IMR-90 (cell line): Measurements from ENCODE around the gene FBXW11. TPM values are rescaled to one million over a fixed set of nuclear protein-coding genes. Genes with fewer than 3 reads are reported as not detected.

Experiments used
- ATAC-seq: fragments of 200-7000 bp; cut with Tn5 transposase; 2 replicates; pipeline ENCODE4 v1.9.1; 2020; ENCODE audit warnings: low read depth, mild to moderate bottlenecking, moderate library complexity
- BruUV-seq: library from RNA; stranded (reverse); fragments of 400-500 nt; replicated peaks from 2 replicates; lab custom pipeline; 2021; lab: Mats Ljungman, UMichigan
- CTCF ChIA-PET: fragments of 300-600 bp; formaldehyde crosslinking; extraction: SDS; loops from one replicate; lab custom pipeline; 2021; ENCODE audit warnings: antibody characterized with exemption; lab: Yijun Ruan, JAX
- POLR2A ChIA-PET: fragments of 300-600 bp; sonication (Branson Sonifier 250); formaldehyde crosslinking; loops from one replicate; lab custom pipeline; 2022; ENCODE audit warnings: antibody characterized with exemption; ENCODE audit not compliant: unreplicated experiment; lab: Charles Lee
- DNase-seq: peaks from one replicate; pipeline ENCODE4 v3.0.0; 2013
- H2AFZ ChIP-seq: replicated peaks from 2 replicates; pipeline ENCODE3; 2013; ENCODE audit warnings: low read length, mild to moderate bottlenecking; ENCODE audit not compliant: poor library complexity
- H2AK5ac ChIP-seq: 2 replicates; pipeline ENCODE4 v1.6.1; 2013; ENCODE audit warnings: low read depth, low read length, inconsistent platforms
- H2AK9ac ChIP-seq: replicated peaks from 2 replicates; pipeline ENCODE3; 2013; ENCODE audit warnings: mild to moderate bottlenecking, low read depth, low read length, moderate library complexity; ENCODE audit not compliant: poor library complexity
- H2BK120ac ChIP-seq: 2 replicates; pipeline ENCODE4 v1.6.1; 2013; ENCODE audit warnings: low read depth, low read length, inconsistent platforms
- H2BK15ac ChIP-seq: 3 replicates; pipeline ENCODE4 v1.6.1; 2013; ENCODE audit warnings: low read depth, low read length, inconsistent platforms
- H2BK20ac ChIP-seq: 2 replicates; pipeline ENCODE4 v1.6.1; 2013; ENCODE audit warnings: low read depth, mild to moderate bottlenecking, inconsistent platforms, low read length, moderate library complexity
- H2BK5ac ChIP-seq: 2 replicates; pipeline ENCODE4 v1.6.1; 2013; ENCODE audit warnings: mild to moderate bottlenecking, low read depth, low read length, inconsistent platforms; ENCODE audit not compliant: poor library complexity, severe bottlenecking
- H3K14ac ChIP-seq: replicated peaks from 2 replicates; pipeline ENCODE4 v1.6.1; 2013; ENCODE audit warnings: low read depth, low read length, inconsistent platforms
- H3K18ac ChIP-seq: 2 replicates; pipeline ENCODE4 v1.6.1; 2013; ENCODE audit warnings: low read depth, low read length, control low read depth
- H3K23ac ChIP-seq: 2 replicates; pipeline ENCODE4 v1.6.1; 2013; ENCODE audit warnings: low read depth, low read length, inconsistent platforms
- H3K27ac ChIP-seq: 2 replicates; pipeline ENCODE4 v1.5.1; 2013; ENCODE audit warnings: mild to moderate bottlenecking, control low read depth, low read length; ENCODE audit not compliant: insufficient read depth
- H3K27me3 ChIP-seq: 2 replicates; pipeline ENCODE4 v1.6.1; 2013; ENCODE audit warnings: low read length; ENCODE audit not compliant: control insufficient read depth, insufficient read depth
- H3K36me3 ChIP-seq: 2 replicates; pipeline ENCODE4 v1.6.1; 2013; ENCODE audit warnings: low read length, mixed read lengths; ENCODE audit not compliant: control insufficient read depth, insufficient read depth
- H3K4ac ChIP-seq: 2 replicates; pipeline ENCODE4 v1.6.1; 2013; ENCODE audit warnings: low read depth, low read length, inconsistent platforms
- H3K4me1 ChIP-seq: 2 replicates; pipeline ENCODE4 v1.6.1; 2013; ENCODE audit warnings: low read length, mixed read lengths; ENCODE audit not compliant: control insufficient read depth, insufficient read depth
- H3K4me2 ChIP-seq: 2 replicates; pipeline ENCODE4 v1.6.1; 2013; ENCODE audit warnings: low read depth, mild to moderate bottlenecking, control low read depth, low read length, moderate library complexity
- H3K4me3 ChIP-seq: 2 replicates; pipeline ENCODE4 v1.5.1; 2013; ENCODE audit warnings: low read depth, mild to moderate bottlenecking, control low read depth, low read length, moderate library complexity; ENCODE audit not compliant: insufficient read depth
- H3K56ac ChIP-seq: 2 replicates; pipeline ENCODE4 v1.6.1; 2013; ENCODE audit warnings: low read length, inconsistent platforms; ENCODE audit not compliant: insufficient read depth; ENCODE audit errors: extremely low read depth
- H3K79me1 ChIP-seq, 2 experiments: 2 replicates each; pipeline ENCODE4 v1.6.1; 2013; ENCODE audit warnings: low read length in 2 of 2, inconsistent platforms in 1 of 2, low read depth in 1 of 2
- H3K9ac ChIP-seq: 2 replicates; pipeline ENCODE4 v1.6.1; 2013; ENCODE audit warnings: low read depth, low read length, control low read depth
- H3K9me1 ChIP-seq: 2 replicates; pipeline ENCODE4 v1.6.1; 2013; ENCODE audit warnings: low read length, inconsistent platforms; ENCODE audit not compliant: insufficient read depth
- H3K9me3 ChIP-seq: 2 replicates; pipeline ENCODE4 v1.6.1; 2013; ENCODE audit warnings: low read length; ENCODE audit not compliant: control insufficient read depth, insufficient read depth
- H4K20me1 ChIP-seq: 2 replicates; pipeline ENCODE4 v1.6.1; 2013; ENCODE audit warnings: low read length, inconsistent platforms; ENCODE audit not compliant: insufficient read depth
- H4K5ac ChIP-seq: 2 replicates; pipeline ENCODE4 v1.6.1; 2013; ENCODE audit warnings: mild to moderate bottlenecking, low read depth, low read length, control low read depth
- H4K8ac ChIP-seq, 2 experiments: 2 replicates each; pipeline ENCODE4 v1.6.1; 2013; ENCODE audit warnings: low read depth in 2 of 2, low read length in 2 of 2, control low read depth in 1 of 2, inconsistent platforms in 1 of 2
- H4K91ac ChIP-seq: 2 replicates; pipeline ENCODE4 v1.6.1; 2013; ENCODE audit warnings: low read depth, low read length, inconsistent platforms; ENCODE audit not compliant: insufficient read depth
- BHLHE40 ChIP-seq: fragments of 150-350 bp; IDR thresholded peaks from 2 replicates; pipeline ENCODE4 v1.6.1; 2016; ENCODE audit warnings: mild to moderate bottlenecking, low read depth, low read length
- CEBPB ChIP-seq: IDR thresholded peaks from 2 replicates; pipeline ENCODE4 v1.6.1; 2012; ENCODE audit warnings: low read depth, low read length, improper control_type of control experiment
- CHD1 ChIP-seq: IDR thresholded peaks from 2 replicates; pipeline ENCODE4 v1.6.1; 2012; ENCODE audit warnings: low read depth, low read length, improper control_type of control experiment
- FOS ChIP-seq: fragments of 150-350 bp; IDR thresholded peaks from 2 replicates; pipeline ENCODE4 v1.6.1; 2016; ENCODE audit warnings: low read depth, low read length
- MAFK ChIP-seq: IDR thresholded peaks from 2 replicates; pipeline ENCODE4 v1.6.1; 2012; ENCODE audit warnings: low read depth, low read length, improper control_type of control experiment
- MAZ ChIP-seq: IDR thresholded peaks from 2 replicates; pipeline ENCODE4 v1.6.1; 2012; ENCODE audit warnings: low read depth, mild to moderate bottlenecking, low read length, improper control_type of control experiment, moderate library complexity, borderline replicate concordance
- MXI1 ChIP-seq: IDR thresholded peaks from 2 replicates; pipeline ENCODE4 v1.6.1; 2012; ENCODE audit warnings: low read depth, mild to moderate bottlenecking, low read length, moderate library complexity, borderline replicate concordance
- NFE2L2 ChIP-seq: fragments of 150-350 bp; IDR thresholded peaks from 2 replicates; pipeline ENCODE4 v1.6.1; 2016; ENCODE audit warnings: low read depth, mild to moderate bottlenecking, low read length
- POLR2A ChIP-seq: IDR thresholded peaks from 2 replicates; pipeline ENCODE4 v1.6.1; 2012; ENCODE audit warnings: mild to moderate bottlenecking, low read depth, low read length
- RAD21 ChIP-seq: IDR thresholded peaks from 2 replicates; pipeline ENCODE4 v1.6.1; 2012; ENCODE audit warnings: low read length, improper control_type of control experiment
- RCOR1 ChIP-seq: IDR thresholded peaks from 2 replicates; pipeline ENCODE4 v1.6.1; 2012; ENCODE audit warnings: mild to moderate bottlenecking, low read length, improper control_type of control experiment; ENCODE audit not compliant: insufficient replicate concordance
- RFX5 ChIP-seq: IDR thresholded peaks from 2 replicates; pipeline ENCODE4 v1.8.0; 2012; ENCODE audit warnings: low read depth, mild to moderate bottlenecking, low read length, moderate library complexity
- SMC3 ChIP-seq: fragments of 150-350 bp; IDR thresholded peaks from 2 replicates; pipeline ENCODE4 v1.6.1; 2016; ENCODE audit warnings: low read depth, mild to moderate bottlenecking, antibody characterized with exemption, low read length, moderate library complexity
- WGBS, 2 experiments: methylation state at CpG; one replicate each; pipeline versions ENCODE4 v1.1.5 to v1.1.7; 2013; ENCODE audit warnings: missing lambda C conversion rate in 2 of 2; ENCODE audit not compliant: insufficient read length in 1 of 2; ENCODE audit errors: extremely low coverage in 2 of 2; 5-methylcytosine and 5-hydroxymethylcytosine counted together
- dilution Hi-C: fragments of 300-500 bp; cut with HindIII; formaldehyde crosslinking; loops from one replicate; pipeline ENCODE4 v1.14.3; 2018; ENCODE audit warnings: low sequenced_read_pairs; ENCODE audit not compliant: unreplicated experiment
- in situ Hi-C: fragments of 300-500 bp; cut with MboI; formaldehyde crosslinking; loops from 3 replicates; pipeline ENCODE4 v1.14.3; 2019; ENCODE audit warnings: low sequenced_read_pairs, inconsistent platforms, mixed read lengths
- intact Hi-C: fragments of 100-400 bp; cut with micrococcal nuclease; formaldehyde crosslinking; loops from 2 replicates; pipeline ENCODE4 v1.10.0; 2022
- polyA plus RNA-seq, 3 experiments: library from polyadenylated mRNA; depleted of rRNA; stranded (reverse); fragments of >200 nt; gene quantifications; 2 replicates each; pipeline ENCODE4 v1.2.3, GENCODE V29; 2012; ENCODE audit warnings: low replicate concordance in 1 of 3
- total RNA-seq: library from RNA; depleted of rRNA; stranded (reverse); fragments of >200 nt; gene quantifications from 2 replicates; pipeline ENCODE4 v1.2.3, GENCODE V29; 2012
- TF ChIP-seq, protein P1 (sequence below): fragments of 150-350 bp; IDR thresholded peaks from 2 replicates; pipeline ENCODE4 v1.6.1; 2017; ENCODE audit warnings: mild to moderate bottlenecking, antibody characterized with exemption, low read length, low read depth
- TF ChIP-seq, protein P2 (sequence below): fragments of 150-350 bp; IDR thresholded peaks from 2 replicates; pipeline ENCODE4 v1.6.1; 2016; ENCODE audit warnings: low read depth, mild to moderate bottlenecking, low read length, moderate library complexity, borderline replicate concordance
- TF ChIP-seq, protein P3 (sequence below): conservative IDR thresholded peaks from 2 replicates; pipeline ENCODE4 v1.5.1; 2012; ENCODE audit warnings: mild to moderate bottlenecking, low read depth, low read length, improper control_type of control experiment

The FBXW11 gene
- total and polyA plus RNA-seq, 2 of the 4 experiments (the other 2 are of a cell fraction): 34.3 to 97.1 TPM

DNA sequence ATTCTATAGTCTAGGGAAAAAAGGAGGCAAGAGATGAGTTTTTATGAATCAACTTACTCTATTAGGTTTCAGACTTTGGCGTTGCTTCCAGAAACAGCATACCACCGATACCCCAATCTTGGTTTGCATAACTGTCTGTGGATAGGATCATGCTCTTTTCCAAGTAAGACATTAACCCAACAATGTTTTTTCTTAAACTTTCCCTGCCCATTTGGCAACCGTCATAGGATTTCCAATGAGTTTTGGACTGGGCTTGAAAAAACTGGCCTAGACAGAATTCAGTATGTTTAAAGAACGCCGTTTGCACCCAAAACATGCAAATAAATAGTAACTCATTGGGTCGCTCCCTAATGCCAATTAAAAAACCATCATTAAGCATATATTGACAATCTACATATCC, 114.8 kb downstream of the FBXW11 start:
- dilution Hi-C loops: no loop called here
- POLR2A ChIA-PET: no interaction called here

More for the DNA sequence above, 114.8 kb downstream of the FBXW11 start:
- Histone ChIP-seq H4K5ac (no peak overlapping the region), H3K36me3 (peaks cover 12% of the 10 kb centered on the region), H3K27me3 (no peaks in the 10 kb centered on the region), H3K27ac (no peak overlapping the region), H3K9ac (no peak overlapping the region), H3K14ac (no peak overlapping the region), H3K4me3 (no peak overlapping the region), H2AK9ac (no peak overlapping the region), H2BK15ac (no peak overlapping the region), H2AK5ac (no peak overlapping the region), H2BK20ac (no peak overlapping the region), H2BK5ac (no peak overlapping the region), H4K20me1 (peaks cover 12% of the 10 kb centered on the region), H3K4me2 (no peak overlapping the region), H3K4ac (no peak overlapping the region), H3K9me1 (peaks cover 3% of the 10 kb centered on the region; the same call in 1 of the 2 replicates), H2BK120ac (no peak overlapping the region), H4K91ac (no peak overlapping the region), H2AFZ (no peak overlapping the region), H3K23ac (no peak overlapping the region), H3K18ac (no peak overlapping the region), H3K56ac (no peak overlapping the region), H3K9me3 (no peaks in the 10 kb centered on the region), H3K4me1 (no peaks in the 10 kb centered on the region), H4K8ac (no peak overlapping the region), H3K79me1 (peaks cover 6 to 40% of the 10 kb centered on the region in 2 experiments; a peak in 3 of 4 replicates)
- no TSS peak for BruUV-seq
- DNase-seq (no peak), ATAC-seq (no peak)
- in situ Hi-C loops (no loop called here), intact Hi-C loops (no loop called here)
- TF ChIP-seq POLR2A (no peak), MAFK (no peak), NFE2L2 (no peak), BHLHE40 (no peak), MXI1 (no peak), RCOR1 (no peak), CHD1 (no peak), MAZ (no peak), CEBPB (no peak), SMC3 (no peak), RAD21 (no peak), FOS (no peak), RFX5 (no peak)
- TF ChIP-seq, protein P1, sequence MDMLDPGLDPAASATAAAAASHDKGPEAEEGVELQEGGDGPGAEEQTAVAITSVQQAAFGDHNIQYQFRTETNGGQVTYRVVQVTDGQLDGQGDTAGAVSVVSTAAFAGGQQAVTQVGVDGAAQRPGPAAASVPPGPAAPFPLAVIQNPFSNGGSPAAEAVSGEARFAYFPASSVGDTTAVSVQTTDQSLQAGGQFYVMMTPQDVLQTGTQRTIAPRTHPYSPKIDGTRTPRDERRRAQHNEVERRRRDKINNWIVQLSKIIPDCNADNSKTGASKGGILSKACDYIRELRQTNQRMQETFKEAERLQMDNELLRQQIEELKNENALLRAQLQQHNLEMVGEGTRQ: no peak
- TF ChIP-seq, protein P2, sequence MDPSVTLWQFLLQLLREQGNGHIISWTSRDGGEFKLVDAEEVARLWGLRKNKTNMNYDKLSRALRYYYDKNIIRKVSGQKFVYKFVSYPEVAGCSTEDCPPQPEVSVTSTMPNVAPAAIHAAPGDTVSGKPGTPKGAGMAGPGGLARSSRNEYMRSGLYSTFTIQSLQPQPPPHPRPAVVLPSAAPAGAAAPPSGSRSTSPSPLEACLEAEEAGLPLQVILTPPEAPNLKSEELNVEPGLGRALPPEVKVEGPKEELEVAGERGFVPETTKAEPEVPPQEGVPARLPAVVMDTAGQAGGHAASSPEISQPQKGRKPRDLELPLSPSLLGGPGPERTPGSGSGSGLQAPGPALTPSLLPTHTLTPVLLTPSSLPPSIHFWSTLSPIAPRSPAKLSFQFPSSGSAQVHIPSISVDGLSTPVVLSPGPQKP: no peak
- TF ChIP-seq, protein P3, sequence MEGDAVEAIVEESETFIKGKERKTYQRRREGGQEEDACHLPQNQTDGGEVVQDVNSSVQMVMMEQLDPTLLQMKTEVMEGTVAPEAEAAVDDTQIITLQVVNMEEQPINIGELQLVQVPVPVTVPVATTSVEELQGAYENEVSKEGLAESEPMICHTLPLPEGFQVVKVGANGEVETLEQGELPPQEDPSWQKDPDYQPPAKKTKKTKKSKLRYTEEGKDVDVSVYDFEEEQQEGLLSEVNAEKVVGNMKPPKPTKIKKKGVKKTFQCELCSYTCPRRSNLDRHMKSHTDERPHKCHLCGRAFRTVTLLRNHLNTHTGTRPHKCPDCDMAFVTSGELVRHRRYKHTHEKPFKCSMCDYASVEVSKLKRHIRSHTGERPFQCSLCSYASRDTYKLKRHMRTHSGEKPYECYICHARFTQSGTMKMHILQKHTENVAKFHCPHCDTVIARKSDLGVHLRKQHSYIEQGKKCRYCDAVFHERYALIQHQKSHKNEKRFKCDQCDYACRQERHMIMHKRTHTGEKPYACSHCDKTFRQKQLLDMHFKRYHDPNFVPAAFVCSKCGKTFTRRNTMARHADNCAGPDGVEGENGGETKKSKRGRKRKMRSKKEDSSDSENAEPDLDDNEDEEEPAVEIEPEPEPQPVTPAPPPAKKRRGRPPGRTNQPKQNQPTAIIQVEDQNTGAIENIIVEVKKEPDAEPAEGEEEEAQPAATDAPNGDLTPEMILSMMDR: no peak
- CTCF ChIA-PET: no interaction called here
- no CpG with 5 or more reads among the region's 6 CpGs for WGBS, 2 experiments
